ENCODE measurements around the gene HIPK2. TPM values are rescaled to one million over a fixed set of nuclear protein-coding genes. Genes with fewer than 3 reads are reported as not detected.

Gene HIPK2
- polyA plus RNA-seq, 2 of the 4 experiments (the other 2 are of a cell fraction): 11.3 to 12.1 TPM

DNA sequence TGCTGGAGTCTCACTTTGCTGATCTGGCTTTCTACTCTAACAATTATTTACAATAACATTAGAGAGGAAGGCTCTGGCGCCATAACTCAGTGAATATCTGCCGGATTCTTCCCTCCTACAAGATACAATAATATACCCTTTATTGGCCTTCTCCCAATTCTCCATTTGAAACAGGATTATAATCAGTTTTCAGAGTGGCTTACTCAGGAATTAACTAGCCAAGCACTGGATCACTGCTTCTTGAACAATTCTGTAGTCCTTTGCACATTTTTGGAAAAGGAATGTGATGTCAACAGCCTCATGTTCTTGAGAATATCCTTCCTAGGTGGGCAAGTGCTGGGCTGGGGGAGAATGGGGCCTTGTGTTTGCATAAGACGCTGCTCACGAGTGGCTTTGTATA is 125.9 kb downstream of the HIPK2 start:
- ATAC-seq (no peak), FAIRE-seq (no peak), DNase-seq (ENCODE audit: low read depth in 1 of 2, low spot score in 1 of 2) (no peak)
- TF ChIP-seq ATOH8 (CRISPR knock-in tag; IDR thresholded peaks at IDR 0.05; ENCODE audit: low read depth) (no peak), CBX8 (IDR thresholded peaks at IDR 0.05) (no peak), E2F6 (IDR thresholded peaks at IDR 0.05; ENCODE audit: borderline replicate concordance, low read depth) (no peak), POLR2A (IDR thresholded peaks at IDR 0.05; ENCODE audit: low read length) (no peak), HOXB13 (CRISPR knock-in tag; IDR thresholded peaks at IDR 0.05; ENCODE audit: low read depth) (no peak), SMC3 (IDR thresholded peaks at IDR 0.05) (no peak)
- TF ChIP-seq, protein P1, sequence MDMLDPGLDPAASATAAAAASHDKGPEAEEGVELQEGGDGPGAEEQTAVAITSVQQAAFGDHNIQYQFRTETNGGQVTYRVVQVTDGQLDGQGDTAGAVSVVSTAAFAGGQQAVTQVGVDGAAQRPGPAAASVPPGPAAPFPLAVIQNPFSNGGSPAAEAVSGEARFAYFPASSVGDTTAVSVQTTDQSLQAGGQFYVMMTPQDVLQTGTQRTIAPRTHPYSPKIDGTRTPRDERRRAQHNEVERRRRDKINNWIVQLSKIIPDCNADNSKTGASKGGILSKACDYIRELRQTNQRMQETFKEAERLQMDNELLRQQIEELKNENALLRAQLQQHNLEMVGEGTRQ (IDR thresholded peaks at IDR 0.05): no peak
- Histone ChIP-seq H3K27ac (no peak overlapping the region; a peak in 1 of 6 replicates), H3K4me3 (no peak overlapping the region), H3K9me3 (no peaks in the 10 kb centered on the region), H3K4me1 (peaks cover 60% of the 10 kb centered on the region), H3K4me2 (peak overlapping the region; percentile 24; the same call in 1 of the 3 replicates)
- CTCF ChIA-PET: interaction anchor here (1.2 to 5.8 kb wide), 5 partner anchors 13 to 352 kb away, joined by 3 to 37 read pairs (median 6); no protein-coding TSS in a partner anchor
- POLR2A ChIA-PET: no interaction called here
- WGBS (ENCODE audit: missing lambda C conversion rate): 70% methylated on average over 4 of the region's 4 CpGs

GRCh38 chr7:139651308-139651707 is 126.5 kb downstream of the HIPK2 start:
- ATAC-seq: no peak
- CTCF ChIA-PET: interaction anchor here (0.5 to 5.8 kb wide), 5 partner anchors 13 to 352 kb away, joined by 3 to 37 read pairs (median 6); no protein-coding TSS in a partner anchor
- Histone ChIP-seq H3K27ac (peak overlapping the region; percentile 22 to 46; a peak in 3 of 6 replicates), H3K4me1 (peaks cover 66% of the 10 kb centered on the region), H3K9me3 (no peaks in the 10 kb centered on the region), H3K4me2 (peak overlapping the region; percentile 24; the same call in 2 of the 3 replicates), H3K4me3 (no peak overlapping the region)
- TF ChIP-seq MYC (IDR thresholded peaks at IDR 0.05; ENCODE audit: borderline replicate concordance, low read length) (no peak), CBX8 (IDR thresholded peaks at IDR 0.05) (no peak), ESRRA (IDR thresholded peaks at IDR 0.05; ENCODE audit: borderline replicate concordance, low read length) (no peak), FOSB (CRISPR knock-in tag; IDR thresholded peaks at IDR 0.05) (no peak), HOXB13 (CRISPR knock-in tag; IDR thresholded peaks at IDR 0.05; ENCODE audit: low read depth) (no peak), TFCP2L1 (CRISPR knock-in tag; IDR thresholded peaks at IDR 0.05) (no peak), JUNB (IDR thresholded peaks at IDR 0.05) (no peak), EP300 (IDR thresholded peaks at IDR 0.05) (no peak), MAZ (IDR thresholded peaks at IDR 0.05; ENCODE audit: borderline replicate concordance, low read depth, low read length) (no peak), HOXA7 (CRISPR knock-in tag; IDR thresholded peaks at IDR 0.05) (no peak), E2F6 (IDR thresholded peaks at IDR 0.05; ENCODE audit: borderline replicate concordance, low read depth) (no peak), FOXS1 (CRISPR knock-in tag; IDR thresholded peaks at IDR 0.05) (no peak)
- WGBS (ENCODE audit: missing lambda C conversion rate): 36% methylated on average over 6 of the region's 6 CpGs
- FAIRE-seq: no peak
- no peak for DNase-seq (ENCODE audit: low read depth in 1 of 2, low spot score in 1 of 2)
- POLR2A ChIA-PET: no interaction called here

- Histone ChIP-seq H3K4me2 (no peak overlapping the region), H3K27ac (peak overlapping the region; percentile 22 to 46; a peak in 3 of 6 replicates), H3K9me3 (no peaks in the 10 kb centered on the region), H3K4me3 (no peak overlapping the region), H3K4me1 (peaks cover 70% of the 10 kb centered on the region)
- TF ChIP-seq RARB (CRISPR knock-in tag; IDR thresholded peaks at IDR 0.05) (no peak), TP53 (CRISPR knock-in tag; IDR thresholded peaks at IDR 0.05) (no peak), MAZ (IDR thresholded peaks at IDR 0.05; ENCODE audit: borderline replicate concordance, low read depth, low read length) (no peak), BHLHE40 (IDR thresholded peaks at IDR 0.05; ENCODE audit: low read depth, low read length) (no peak), ATOH8 (CRISPR knock-in tag; IDR thresholded peaks at IDR 0.05; ENCODE audit: low read depth) (no peak), NR3C1 (IDR thresholded peaks at IDR 0.05) (no peak), CBX2 (IDR thresholded peaks at IDR 0.05; ENCODE audit: borderline replicate concordance, low read depth) (no peak), E2F6 (IDR thresholded peaks at IDR 0.05; ENCODE audit: borderline replicate concordance, low read depth) (no peak), NPAS2 (CRISPR knock-in tag; IDR thresholded peaks at IDR 0.05; ENCODE audit: borderline replicate concordance) (no peak), JUN (IDR thresholded peaks at IDR 0.05) (no peak)
- TF ChIP-seq, protein P2, sequence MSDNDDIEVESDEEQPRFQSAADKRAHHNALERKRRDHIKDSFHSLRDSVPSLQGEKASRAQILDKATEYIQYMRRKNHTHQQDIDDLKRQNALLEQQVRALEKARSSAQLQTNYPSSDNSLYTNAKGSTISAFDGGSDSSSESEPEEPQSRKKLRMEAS (IDR thresholded peaks at IDR 0.05): no peak
- 83% methylated on average over 11 of the region's 12 CpGs for WGBS (ENCODE audit: missing lambda C conversion rate)
- DNase-seq (ENCODE audit: low read depth in 1 of 2, low spot score in 1 of 2) (no peak), ATAC-seq (no peak), FAIRE-seq (no peak)
- ChIA-PET POLR2A (no interaction called here), CTCF (interaction anchor here (0.5 to 5.8 kb wide), 5 partner anchors 9 to 353 kb away, joined by 3 to 37 read pairs (median 6); no protein-coding TSS in a partner anchor)
Observed at GRCh38 chr7:139650429-139651100, 127.2 kb downstream of the HIPK2 start.

All from A549 (cell line).